ENCODE data around the gene PRR20A. TPM values are rescaled to one million over a fixed set of nuclear protein-coding genes. Genes with fewer than 3 reads are reported as not detected.
"Not testable (repeated sequence)": the region's sequence is repeated elsewhere in the genome, so short reads cannot be mapped to it uniquely, and the experiment has no call there.

PRR20A gene
- not detected in 2 replicates for total RNA-seq

- intact Hi-C loops (cut with micrococcal nuclease): not testable (repeated sequence)
Measured at GRCh38 chr13:57140235-57140968, at the start of gene PRR20A. Gene PRR20A (plus strand): TSS chr13:57140918. CDS start chr13:57141305, 387 bp downstream.

- intact Hi-C loops (cut with micrococcal nuclease): no loop called here
Measured at GRCh38 chr13:57114945-57115344, 25.8 kb upstream of the PRR20A start.

DNA sequence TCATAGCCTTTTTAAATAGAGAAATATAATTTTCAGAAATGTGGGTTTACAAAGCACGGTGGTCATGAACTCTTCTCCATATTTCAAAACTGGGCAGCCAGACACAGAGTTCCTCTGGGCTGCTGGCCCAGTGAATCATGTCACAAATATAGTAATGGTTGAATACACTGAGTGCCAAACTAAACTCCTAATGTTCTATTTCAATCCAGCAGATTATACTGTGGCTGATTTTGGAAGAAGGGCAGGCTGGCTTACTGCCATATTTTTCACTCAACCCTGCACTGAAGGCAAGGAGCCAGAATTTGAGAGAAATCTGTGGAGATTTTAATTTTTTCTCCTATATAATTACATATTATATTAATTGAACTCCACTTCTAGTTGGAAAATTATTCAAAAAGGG is 17.0 kb upstream of the PRR20A start:
- intact Hi-C loops (cut with micrococcal nuclease): no loop called here

GRCh38 chr13:57128909-57129308 is 11.8 kb upstream of the PRR20A start:
- intact Hi-C loops (cut with micrococcal nuclease): no loop called here

DNA sequence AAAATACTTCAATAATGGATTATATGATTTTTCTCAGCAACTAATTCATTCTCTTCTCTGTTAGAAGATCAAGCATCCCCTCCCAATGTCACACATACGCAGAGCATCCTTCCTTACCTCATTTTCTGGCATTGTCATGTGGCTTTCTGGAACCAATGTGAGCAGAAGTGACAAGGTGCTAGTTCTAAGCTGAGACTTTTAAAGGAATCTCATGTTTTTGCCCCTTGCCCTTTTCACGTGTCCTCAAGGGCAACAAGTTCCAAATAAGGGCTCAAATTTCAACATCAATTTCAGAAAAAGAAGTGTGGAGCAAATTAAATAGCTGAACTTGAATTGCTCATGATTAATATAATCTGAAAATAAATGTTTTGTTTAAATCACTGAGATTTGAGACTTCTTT is 4.6 kb upstream of the PRR20A start:
- intact Hi-C loops (cut with micrococcal nuclease): no loop called here

- intact Hi-C loops (cut with micrococcal nuclease): no loop called here
Measured at GRCh38 chr13:57137585-57137984, 3.1 kb upstream of the PRR20A start.

- intact Hi-C loops (cut with micrococcal nuclease): no loop called here
Measured at GRCh38 chr13:57138988-57139387, 1.7 kb upstream of the PRR20A start.

DNA sequence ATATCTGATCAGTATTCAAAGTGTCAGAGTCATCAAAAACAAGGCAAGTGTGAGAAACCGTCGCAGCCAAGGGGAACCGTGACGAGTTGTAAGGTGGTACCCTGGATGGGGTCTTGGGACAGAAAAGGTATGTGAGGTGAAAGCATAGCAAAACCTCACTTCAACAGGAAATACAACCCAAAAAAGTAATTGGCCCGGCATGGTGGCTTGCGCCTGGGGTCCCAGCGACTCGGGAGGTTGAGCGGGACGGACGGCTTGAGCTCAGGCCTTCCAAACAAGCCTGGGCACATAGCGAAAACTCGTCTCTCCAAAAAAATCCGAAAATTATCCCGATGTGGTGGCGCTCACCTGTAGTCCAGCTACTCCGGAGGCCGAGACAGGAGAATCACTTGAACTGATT is 937 bp upstream of the PRR20A start:
- intact Hi-C loops (cut with micrococcal nuclease): not testable (repeated sequence)

DNA sequence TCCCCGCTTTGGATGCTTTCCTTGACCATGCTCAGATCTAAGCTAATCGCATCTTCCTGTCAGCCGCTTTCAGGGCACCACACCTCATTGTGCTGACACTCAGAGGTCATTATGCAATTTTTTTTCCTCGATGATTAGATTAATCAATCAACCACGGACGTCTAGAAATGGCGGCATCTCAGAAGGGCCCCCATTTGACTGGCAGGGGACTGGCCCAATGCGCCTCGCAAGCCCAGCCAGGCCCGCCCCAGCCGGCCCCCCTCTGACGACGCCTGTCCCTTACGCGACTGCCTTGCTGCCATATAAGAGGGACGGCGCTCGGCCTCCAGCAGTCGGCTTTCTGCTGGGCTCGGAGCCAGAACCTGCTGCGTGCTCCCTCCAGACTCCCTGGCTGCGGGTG is 6.5 kb downstream of the PRR20A start, which contains the start of gene PRR20B:
PRR20B (plus strand) TSS at position 301 of the 400 bp plus-strand sequence. CDS start 387 bp downstream, outside the sequence.
- intact Hi-C loops (cut with micrococcal nuclease): not testable (repeated sequence)

GRCh38 chr13:57148106-57148505 is 7.4 kb downstream of the PRR20A start:
- intact Hi-C loops (cut with micrococcal nuclease): not testable (repeated sequence)

- intact Hi-C loops (cut with micrococcal nuclease): not testable (repeated sequence)
Measured at GRCh38 chr13:57153761-57154160, 13.0 kb downstream of the PRR20A start, which contains the start of gene PRR20C. Gene PRR20C (plus strand): TSS chr13:57154061. CDS start chr13:57154448, 387 bp downstream.

- intact Hi-C loops (cut with micrococcal nuclease): not testable (repeated sequence)
Measured at GRCh38 chr13:57160332-57160731, 19.6 kb downstream of the PRR20A start, which contains the start of gene PRR20D. Gene PRR20D (plus strand): TSS chr13:57160632. CDS start chr13:57161019, 387 bp downstream.

- intact Hi-C loops (cut with micrococcal nuclease): not testable (repeated sequence)
Measured at GRCh38 chr13:57166897-57167296, 26.2 kb downstream of the PRR20A start, which contains the start of gene PRR20E. Gene PRR20E (plus strand): TSS chr13:57167197. CDS start chr13:57167584, 387 bp downstream.

DNA sequence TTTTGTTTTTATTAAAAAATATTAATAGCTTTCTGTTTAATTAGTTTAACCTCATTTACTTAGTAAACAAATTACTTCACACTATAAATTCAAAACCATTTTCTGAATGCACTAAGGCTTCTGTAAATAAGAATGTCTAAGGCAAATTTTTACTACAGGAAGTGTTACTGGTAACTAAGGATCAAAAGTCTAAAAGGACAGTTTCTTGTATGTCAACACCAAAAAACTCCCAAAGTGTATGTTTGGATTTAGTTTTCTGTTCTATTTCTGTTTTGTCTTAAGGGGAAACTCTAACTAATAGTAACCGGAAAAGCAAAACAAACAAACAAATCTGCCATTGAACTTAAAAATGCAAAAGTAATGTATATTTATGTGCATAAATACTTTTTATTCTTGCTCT is 50.9 kb downstream of the PRR20A start:
- intact Hi-C loops (cut with micrococcal nuclease): no loop called here

Other genes with a start within 250 kb of the PRR20A start
- not detected in 2 replicates for gene PRR20B, start 6.6 kb downstream of the PRR20A start, total RNA-seq
- gene PRR20C, start 13.1 kb downstream of the PRR20A start, total RNA-seq: not detected in 2 replicates
- not detected in 2 replicates for gene PRR20D, start 19.7 kb downstream of the PRR20A start, total RNA-seq
- not detected in 2 replicates for gene PRR20E, start 26.3 kb downstream of the PRR20A start, total RNA-seq